Right cardiac atrium (tissue), 5 donors: ENCODE measurements around the gene NPAS1. TPM values are rescaled to one million over a fixed set of nuclear protein-coding genes. Genes with fewer than 3 reads are reported as not detected.
"Not testable (repeated sequence)": the region's sequence is repeated elsewhere in the genome, so short reads cannot be mapped to it uniquely, and the experiment has no call there.

Source experiments
- ATAC-seq, 2 donors: fragments of 200-7000 bp; cut with Tn5 transposase; one replicate each; pipeline versions ENCODE4 v1.8.0 to v1.9.1; 2020; ENCODE audit warnings: moderate library complexity in 2 of 2, mild to moderate bottlenecking in 1 of 2
- DNase-seq, 3 donors: peaks; one replicate each; pipeline ENCODE4 v3.0.0-alpha.2; 2020
- H3K27ac ChIP-seq: one replicate; pipeline ENCODE4 v1.5.1; 2013; ENCODE audit warnings: mild to moderate bottlenecking, low read length, control low read depth, moderate library complexity
- H3K27me3 ChIP-seq: one replicate; pipeline ENCODE4 v1.6.1; 2013; ENCODE audit not compliant: control insufficient read depth, insufficient read depth
- H3K4me1 ChIP-seq: one replicate; pipeline ENCODE4 v1.6.1; 2013; ENCODE audit warnings: low read length; ENCODE audit not compliant: control insufficient read depth, insufficient read depth
- H3K4me3 ChIP-seq: one replicate; pipeline ENCODE4 v1.5.1; 2013; ENCODE audit warnings: low read length, control low read depth
- H3K9me3 ChIP-seq: one replicate; pipeline ENCODE4 v1.6.1; 2013; ENCODE audit warnings: low read length; ENCODE audit not compliant: control insufficient read depth
- WGBS: extraction: QIAGEN DNeasy Blood & Tissue Kit; methylation state at CpG from one replicate; pipeline ENCODE4 v1.1.7; 2013; 5-methylcytosine and 5-hydroxymethylcytosine counted together
- intact Hi-C, 4 donors: fragments of 100-400 bp; cut with DNase I; formaldehyde crosslinking; loops; one replicate each; pipeline versions ENCODE4 v1.11.0 to v1.14.0; 2022 to 2023
- polyA plus RNA-seq: library from polyadenylated mRNA; stranded (reverse); fragments of 200-250 nt; gene quantifications from one replicate; pipeline ENCODE4 v1.2.3, GENCODE V29; 2013
- total RNA-seq, 4 donors: library from RNA; stranded (reverse); fragmentation: NEBNext Ultra II Directional; extraction: Animal tissue kit (Norgen Biotek cat#: 25700); gene quantifications; one replicate each; pipeline ENCODE4 v1.2.1, GENCODE V29; 2021
- donor health status: healthy with polysubstance abuse.
- donor health status: DM: no; HTN: yes; CAD: no.
- donor health status: DM: no; HTN: no; CAD: no.
- donor health status: DM: no; HTN: yes; CAD: no; lungs with severe emphysema.
- donor health status: DM: yes; HTN: yes; CAD: no.

The NPAS1 gene
- total and polyA plus RNA-seq, 5 donors: 0.24 to 0.91 (median 0.45) TPM

DNA sequence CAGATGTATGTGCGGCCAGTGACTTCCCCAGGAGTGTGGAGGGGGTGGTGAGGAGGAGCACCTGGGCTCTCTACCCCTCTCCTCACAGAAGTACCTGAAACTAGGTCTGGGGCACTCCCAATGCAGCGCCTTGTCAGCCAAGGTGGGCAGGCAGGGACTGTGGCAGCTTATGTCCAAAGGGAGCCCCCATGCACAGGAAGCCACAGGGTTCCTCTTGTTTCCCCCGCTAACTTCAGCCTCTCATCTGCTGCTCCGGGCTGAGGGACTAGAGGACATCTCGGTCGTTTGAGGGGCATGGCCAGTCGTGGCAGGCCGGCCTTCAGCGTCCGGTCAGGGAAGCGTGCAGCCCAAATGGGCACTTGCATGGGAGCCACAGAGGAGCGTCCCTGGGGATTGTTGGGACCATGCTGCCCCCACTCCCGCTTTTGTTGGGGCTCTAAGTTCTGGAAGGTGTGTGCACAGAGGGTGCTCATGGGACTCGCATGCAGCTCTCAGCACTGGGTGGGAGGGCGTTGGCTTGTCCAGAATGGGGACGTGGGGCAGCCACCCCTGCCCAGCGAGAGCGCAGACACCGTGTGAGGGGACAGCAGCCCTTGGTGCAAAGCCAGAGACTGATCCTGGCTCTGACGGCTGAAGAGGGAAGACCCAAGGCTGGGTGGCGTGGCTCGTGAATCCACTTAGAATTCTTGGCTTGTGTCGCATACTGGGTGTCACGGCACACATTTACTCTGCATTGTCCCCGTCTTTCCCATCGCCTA is 16.6 kb upstream of the NPAS1 start:
- ATAC-seq (peak; percentile 38 to 56), DNase-seq (peak in 2 of 3 donors; percentile 47 to 65)
- H3K27me3 ChIP-seq: no peaks in the 10 kb centered on the region
- H3K27ac ChIP-seq: peak overlapping the region; percentile 2
- WGBS: 49% methylated on average over 26 of the region's 26 CpGs
- intact Hi-C loops: no loop called here
- no peaks in the 10 kb centered on the region for H3K9me3 ChIP-seq
- no peak overlapping the region for H3K4me3 ChIP-seq
- peaks cover 8% of the 10 kb centered on the region for H3K4me1 ChIP-seq

DNA sequence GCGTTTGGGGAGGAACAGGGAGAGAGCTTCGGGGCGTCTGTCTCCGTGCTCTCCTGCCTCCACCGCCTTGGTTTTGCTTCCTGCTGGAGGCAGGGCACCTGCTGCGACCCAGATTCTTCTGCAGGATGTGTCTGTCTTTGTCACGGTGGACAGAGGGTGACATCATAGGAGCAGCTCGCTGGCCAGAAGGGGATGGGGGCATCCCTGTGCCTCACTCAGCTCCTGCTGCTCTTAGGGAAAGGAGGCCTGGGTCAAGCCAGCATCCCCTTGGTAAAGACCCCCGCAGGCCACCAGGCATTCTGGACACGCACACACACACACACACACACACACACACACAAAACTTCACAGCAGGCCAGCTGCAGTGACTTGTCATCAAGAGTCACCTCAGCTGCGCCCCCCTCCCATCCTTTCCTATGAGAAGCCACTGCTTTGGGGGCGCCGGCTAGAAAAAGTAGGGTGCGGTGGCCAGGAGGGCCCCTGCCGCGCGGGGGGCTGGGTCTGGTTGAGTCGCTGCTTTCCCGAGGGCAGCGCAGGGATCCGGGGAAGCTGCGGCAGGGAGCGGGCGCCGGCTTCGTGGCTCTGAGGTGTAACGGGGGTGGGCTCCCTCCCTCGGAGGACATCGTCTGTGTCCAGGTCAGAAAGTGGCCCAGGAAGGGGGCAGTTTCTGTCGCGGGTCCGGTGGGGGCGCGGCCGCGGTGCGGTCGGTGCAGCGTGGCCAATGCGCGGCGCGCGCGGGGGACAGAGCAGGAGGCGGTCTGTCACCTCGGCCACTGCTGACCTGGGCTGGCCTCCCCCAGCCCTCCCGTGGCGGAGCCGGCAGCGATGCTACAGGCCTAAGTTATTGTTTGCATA is 15.8 kb upstream of the NPAS1 start:
- no peaks in the 10 kb centered on the region for H3K9me3 ChIP-seq
- H3K27ac ChIP-seq: peak overlapping the region; percentile 2
- peak overlapping the region; percentile 1 for H3K4me3 ChIP-seq
- H3K4me1 ChIP-seq: peaks cover 8% of the 10 kb centered on the region
- ATAC-seq: peak; percentile 14 to 23
- no peaks in the 10 kb centered on the region for H3K27me3 ChIP-seq
- 10% methylated on average over 51 of the region's 51 CpGs for WGBS
- intact Hi-C loops: no loop called here
- no peak for DNase-seq

DNA sequence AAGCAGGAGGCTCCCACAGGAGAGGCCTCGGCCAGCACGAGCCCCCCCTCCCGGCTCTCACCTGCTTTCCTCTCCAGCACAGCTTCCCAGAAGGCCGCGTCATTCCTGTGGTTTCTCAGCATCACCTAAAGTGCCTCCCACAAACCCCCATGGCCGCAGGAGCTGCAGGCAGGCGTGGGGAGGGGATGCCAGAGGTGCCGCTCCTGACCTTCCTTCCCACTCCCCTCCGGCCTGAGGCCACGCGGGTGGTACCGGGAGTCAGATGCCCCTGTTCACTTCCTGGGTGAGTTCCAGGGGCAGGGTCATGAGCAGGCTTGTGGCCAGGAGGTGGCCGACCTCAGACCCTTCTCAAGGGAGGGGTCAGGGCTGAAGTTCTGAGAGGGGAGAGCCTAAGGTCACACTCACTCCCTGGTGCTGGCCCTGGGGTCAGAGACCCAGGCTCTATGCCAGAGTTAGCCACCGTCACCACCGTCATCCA is 14.4 kb upstream of the NPAS1 start:
- no peak for ATAC-seq
- 81% methylated on average over 15 of the region's 15 CpGs for WGBS
- no peaks in the 10 kb centered on the region for H3K27me3 ChIP-seq
- intact Hi-C loops: no loop called here
- H3K27ac ChIP-seq: no peak overlapping the region
- H3K9me3 ChIP-seq: no peaks in the 10 kb centered on the region
- no peak overlapping the region for H3K4me3 ChIP-seq
- H3K4me1 ChIP-seq: peaks cover 8% of the 10 kb centered on the region
- no peak for DNase-seq

DNA sequence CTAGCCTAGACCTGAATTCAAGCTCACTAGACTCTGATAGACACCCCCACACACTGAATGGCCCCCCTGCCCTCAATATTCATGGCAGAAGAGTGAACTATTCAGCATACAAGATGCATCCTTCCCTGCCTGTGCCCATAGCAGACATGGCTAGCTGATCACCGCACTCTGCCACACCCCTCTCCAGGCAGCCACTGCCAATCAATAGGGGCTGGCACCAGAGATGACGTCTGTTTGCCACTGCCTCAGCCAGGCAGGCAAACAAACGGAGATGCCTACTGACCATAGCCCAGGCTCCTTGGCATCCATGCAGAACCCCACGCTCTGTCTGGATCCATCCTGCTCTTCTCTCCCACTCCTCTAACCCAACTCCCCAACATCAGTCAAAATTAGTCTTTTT is 13.8 kb upstream of the NPAS1 start:
- intact Hi-C loops: no loop called here

DNA sequence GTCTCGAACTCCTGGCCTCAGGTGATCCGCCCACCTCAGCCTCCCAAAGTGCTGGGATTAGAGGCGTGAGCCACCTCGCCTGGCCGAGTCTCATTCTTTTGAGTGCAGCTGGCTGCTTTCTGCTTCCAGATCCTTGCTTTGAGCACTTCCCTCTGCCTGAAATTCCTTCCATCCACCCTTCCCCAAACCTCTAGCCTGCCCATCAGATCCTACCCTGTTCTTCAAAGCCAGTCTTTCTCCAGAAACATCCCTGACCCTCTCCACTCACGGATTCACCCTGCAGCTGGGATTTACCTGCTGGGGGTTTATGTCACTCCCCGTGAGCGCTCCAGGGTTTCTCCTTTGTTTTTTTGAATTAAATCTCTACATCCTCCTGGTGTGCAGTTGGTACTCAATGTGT is 13.1 kb upstream of the NPAS1 start:
- intact Hi-C loops: no loop called here
- no peaks in the 10 kb centered on the region for H3K27me3 ChIP-seq
- no peak overlapping the region for H3K4me3 ChIP-seq
- 72% methylated on average over 8 of the region's 8 CpGs for WGBS
- DNase-seq (no peak), ATAC-seq (no peak)
- H3K9me3 ChIP-seq: no peaks in the 10 kb centered on the region
- H3K4me1 ChIP-seq: peaks cover 8% of the 10 kb centered on the region
- H3K27ac ChIP-seq: no peak overlapping the region

More for the DNA sequence above, 13.8 kb upstream of the NPAS1 start:
- no peak for DNase-seq
- no peaks in the 10 kb centered on the region for H3K27me3 ChIP-seq
- no peak overlapping the region for H3K27ac ChIP-seq
- no peak for ATAC-seq
- H3K4me1 ChIP-seq: peaks cover 8% of the 10 kb centered on the region
- WGBS: 88% methylated on average over 4 of the region's 4 CpGs
- H3K9me3 ChIP-seq: no peaks in the 10 kb centered on the region
- no peak overlapping the region for H3K4me3 ChIP-seq

DNA sequence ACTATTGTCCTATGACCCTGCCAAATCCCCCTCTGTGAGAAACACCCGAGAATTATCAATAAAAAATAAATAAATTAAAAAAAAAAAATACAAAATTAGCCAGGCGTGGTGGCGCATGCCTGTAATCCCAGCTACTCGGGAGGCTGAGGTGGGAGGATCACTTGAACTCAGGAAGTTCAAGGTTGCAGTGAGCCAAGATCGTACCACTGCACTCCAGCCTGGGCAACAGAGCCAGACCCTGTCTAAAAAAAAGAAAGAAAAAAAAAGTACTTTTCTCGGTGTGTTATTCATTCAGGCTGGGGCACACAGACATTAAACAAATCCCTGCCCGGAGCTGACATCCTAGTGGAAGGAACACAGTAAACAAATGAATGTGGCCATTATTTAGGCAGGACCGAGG is 9.1 kb upstream of the NPAS1 start:
- H3K27me3 ChIP-seq, H3K9me3 ChIP-seq, DNase-seq, H3K27ac ChIP-seq, intact Hi-C loops, ATAC-seq, H3K4me3 ChIP-seq, H3K4me1 ChIP-seq: not testable (repeated sequence)
- WGBS: 82% methylated on average over 8 of the region's 8 CpGs

DNA sequence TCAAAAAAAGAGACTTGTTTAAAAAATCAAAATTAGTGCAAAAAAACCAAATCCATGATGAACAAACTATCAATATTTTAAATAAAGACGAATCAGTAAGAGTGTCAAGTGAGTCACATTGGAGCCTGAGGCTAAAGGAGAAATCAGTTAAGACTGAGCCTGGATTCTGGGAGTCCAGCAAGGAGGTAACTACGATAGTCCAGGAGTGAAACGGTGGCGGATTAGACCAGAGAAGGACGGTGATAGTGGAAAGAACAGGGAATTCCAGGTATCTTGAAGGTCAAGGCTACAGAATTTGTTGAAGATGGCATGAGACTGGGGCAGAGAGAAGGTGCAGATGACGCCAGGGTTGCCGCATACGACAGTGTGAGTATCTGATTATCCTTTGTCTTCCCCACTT is 7.0 kb upstream of the NPAS1 start:
- intact Hi-C loops: no loop called here
- Histone ChIP-seq H3K4me3 (no peak overlapping the region), H3K27me3 (no peaks in the 10 kb centered on the region), H3K4me1 (no peaks in the 10 kb centered on the region), H3K9me3 (no peaks in the 10 kb centered on the region), H3K27ac (no peak overlapping the region)
- WGBS: 22% methylated on average over 8 of the region's 8 CpGs
- ATAC-seq (no peak), DNase-seq (no peak)

DNA sequence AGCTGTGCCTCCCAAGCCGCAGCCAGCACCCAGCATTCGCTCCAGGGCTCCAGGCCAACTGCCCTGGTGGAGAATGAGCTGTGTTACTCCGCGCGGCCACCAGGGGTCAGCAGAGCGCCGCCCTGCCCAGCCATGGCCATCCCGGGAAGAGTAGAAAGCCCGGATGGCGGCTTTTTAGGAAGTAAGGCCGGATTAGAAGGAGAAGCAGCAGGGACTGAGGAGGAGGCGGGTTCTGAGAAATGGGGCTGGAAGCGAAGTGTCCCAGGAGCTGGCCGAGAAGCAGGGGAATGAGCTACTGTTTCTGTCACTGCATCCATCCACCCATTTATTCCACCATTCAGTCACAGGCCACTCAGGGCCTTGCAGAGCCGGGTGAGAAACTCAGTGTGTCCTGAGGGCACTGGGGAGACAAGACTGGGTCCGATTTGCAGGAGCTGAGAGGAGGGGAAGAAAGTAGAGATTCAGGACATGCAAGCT is 6.6 kb upstream of the NPAS1 start:
- peak; percentile 91 to 95 for ATAC-seq
- Histone ChIP-seq H3K9me3 (no peaks in the 10 kb centered on the region), H3K27me3 (no peaks in the 10 kb centered on the region), H3K4me1 (no peaks in the 10 kb centered on the region), H3K27ac (no peak overlapping the region), H3K4me3 (no peak overlapping the region)
- peak; percentile 80 to 94 (median 94) for DNase-seq
- intact Hi-C loops: no loop called here
- whole genome bisulfite sequencing: 11% methylated on average over 16 of the region's 16 CpGs

DNA sequence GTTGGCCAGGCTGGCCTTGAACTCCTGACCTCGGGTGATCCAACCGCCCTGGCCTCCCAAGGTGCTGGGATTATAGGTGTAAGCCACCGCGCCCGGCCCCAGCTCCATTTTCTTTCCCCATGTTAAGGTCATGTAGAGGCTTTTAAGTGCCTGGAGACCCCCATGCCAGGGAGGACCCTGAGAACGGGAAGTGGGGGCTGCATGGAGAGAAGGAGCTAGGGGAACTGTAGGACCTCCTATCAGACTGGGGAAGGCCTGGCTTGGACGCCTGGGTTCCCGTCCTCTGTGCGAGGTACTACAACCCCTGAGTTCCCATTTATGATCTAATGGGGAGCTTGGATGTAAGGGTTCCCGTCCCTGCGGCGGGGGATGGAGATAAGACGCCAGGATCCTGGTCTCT is 714 bp upstream of the NPAS1 start:
- no peaks in the 10 kb centered on the region for H3K9me3 ChIP-seq
- intact Hi-C loops: no loop called here
- no peak overlapping the region for H3K27ac ChIP-seq
- no peak for DNase-seq
- H3K4me3 ChIP-seq: no peak overlapping the region
- peaks cover 3% of the 10 kb centered on the region for H3K4me1 ChIP-seq
- WGBS: 54% methylated on average over 13 of the region's 13 CpGs
- no peaks in the 10 kb centered on the region for H3K27me3 ChIP-seq
- no peak for ATAC-seq

DNA sequence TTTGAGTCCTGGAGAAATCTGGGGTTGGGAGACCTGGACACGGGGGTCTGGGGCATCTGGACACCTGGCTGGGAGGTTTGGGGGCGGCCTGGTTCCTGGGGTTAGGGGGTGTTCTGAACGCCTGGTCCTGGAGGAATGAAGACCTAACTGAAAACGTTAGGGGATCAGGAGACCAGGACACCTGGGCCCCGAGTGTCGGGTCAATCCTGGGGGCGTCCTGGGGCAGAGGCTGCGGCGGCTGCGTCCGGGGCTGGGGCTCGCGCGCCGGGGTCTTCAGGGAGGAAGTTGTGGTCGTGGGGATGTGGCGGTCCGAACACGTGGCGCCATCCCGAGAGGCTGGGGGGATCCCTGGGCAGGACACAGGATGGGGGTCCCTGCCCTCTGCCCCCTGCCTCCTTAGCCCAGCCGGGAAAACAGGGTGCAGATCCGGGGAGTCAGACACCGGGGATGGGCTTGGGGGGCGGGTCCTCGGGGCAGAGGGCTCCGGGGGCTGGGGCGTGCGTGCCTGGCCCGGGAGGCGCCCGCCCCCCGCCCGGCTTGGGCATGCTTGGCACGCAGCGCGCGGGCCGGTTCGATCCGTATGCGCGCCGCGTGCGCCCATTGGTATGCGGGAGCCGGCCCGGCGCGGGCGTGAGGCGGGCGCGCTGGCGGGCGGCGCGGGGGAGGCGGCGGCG is 632 bp downstream of the NPAS1 start:
- Histone ChIP-seq H3K27me3 (no peaks in the 10 kb centered on the region), H3K27ac (no peak overlapping the region), H3K4me1 (peaks cover 3% of the 10 kb centered on the region), H3K4me3 (peak overlapping the region; percentile 34), H3K9me3 (no peaks in the 10 kb centered on the region)
- WGBS: under 1% methylated on average over 62 of the region's 62 CpGs
- intact Hi-C loops: no loop called here
- ATAC-seq (peak in 1 of 2 donors; percentile 8), DNase-seq (peak in 1 of 3 donors; percentile 51)
